ENCODE measurements around the gene IFITM1. TPM values are rescaled to one million over a fixed set of nuclear protein-coding genes. Genes with fewer than 3 reads are reported as not detected.

The IFITM1 gene
- total and polyA plus RNA-seq, 2 of the 4 experiments (the other 2 are of a cell fraction): 24.2 to 68.9 TPM

- H3K14ac ChIP-seq (replicated peaks; ENCODE audit: low read depth, low read length): no peak overlapping the region
- H3K4ac ChIP-seq (ENCODE audit: low read depth, low read length): no peak overlapping the region
- no peak overlapping the region for H2BK15ac ChIP-seq (ENCODE audit: low read depth, low read length)
- TF ChIP-seq RAD21 (IDR thresholded peaks at IDR 0.05; ENCODE audit: low read length) (no peak), POLR2A (IDR thresholded peaks at IDR 0.05; ENCODE audit: low read depth, low read length) (no peak), USF2 (IDR thresholded peaks at IDR 0.05; ENCODE audit: low read depth, low read length) (no peak)
- no peaks in the 10 kb centered on the region for H3K9me1 ChIP-seq (ENCODE audit: insufficient read depth, low read length)
- no peaks in the 10 kb centered on the region for H3K79me1 ChIP-seq (ENCODE audit: low read depth in 1 of 2, low read length in 2 of 2)
- H2BK120ac ChIP-seq (ENCODE audit: low read depth, low read length): no peak overlapping the region
- no peak overlapping the region for H3K56ac ChIP-seq (ENCODE audit: extremely low read depth, insufficient read depth, low read length)
- H2BK20ac ChIP-seq (ENCODE audit: low read depth, low read length): no peak overlapping the region
- DNase-seq: no peak
- H4K91ac ChIP-seq (ENCODE audit: insufficient read depth, low read depth, low read length): no peak overlapping the region
- dilution Hi-C loops (cut with HindIII; ENCODE audit: low sequenced_read_pairs, unreplicated experiment) (no loop called here), intact Hi-C loops (cut with micrococcal nuclease) (no loop called here), in situ Hi-C loops (cut with MboI; ENCODE audit: low sequenced_read_pairs) (no loop called here)
- no peak overlapping the region for H2AK9ac ChIP-seq (replicated peaks; ENCODE audit: low read depth, low read length, poor library complexity)
- no peak overlapping the region for H3K4me3 ChIP-seq (ENCODE audit: insufficient read depth, low read depth, low read length)
- no TSS peak for BruUV-seq (replicated peaks)
- 84% methylated on average over 8 of the region's 18 CpGs; no CpG with 5 or more reads in 1 of the 2 experiments for WGBS, 2 experiments (ENCODE audit: extremely low coverage in 2 of 2, insufficient read length in 1 of 2)
- H2AK5ac ChIP-seq (ENCODE audit: low read depth, low read length): no peak overlapping the region
- H3K27ac ChIP-seq (ENCODE audit: insufficient read depth, low read length): no peak overlapping the region
- no peak overlapping the region for H3K9ac ChIP-seq (ENCODE audit: low read depth, low read length)
- H2AFZ ChIP-seq (replicated peaks; ENCODE audit: low read length, poor library complexity): no peak overlapping the region
- H4K20me1 ChIP-seq (ENCODE audit: insufficient read depth, low read length): no peaks in the 10 kb centered on the region
- no peak for ATAC-seq (ENCODE audit: low read depth)
- ChIA-PET CTCF (no interaction called here), POLR2A (ENCODE audit: unreplicated experiment) (no interaction called here)
- H2BK5ac ChIP-seq (ENCODE audit: low read depth, low read length, poor library complexity, severe bottlenecking): no peak overlapping the region
- H3K18ac ChIP-seq (ENCODE audit: low read depth, low read length): no peak overlapping the region
- H3K4me2 ChIP-seq (ENCODE audit: low read depth, low read length): no peak overlapping the region
- H3K4me1 ChIP-seq (ENCODE audit: control insufficient read depth, insufficient read depth, low read length): no peaks in the 10 kb centered on the region
- H3K27me3 ChIP-seq (ENCODE audit: control insufficient read depth, insufficient read depth, low read length): peaks cover 24% of the 10 kb centered on the region
- H3K36me3 ChIP-seq (ENCODE audit: control insufficient read depth, insufficient read depth, low read length): no peaks in the 10 kb centered on the region
- no peaks in the 10 kb centered on the region for H3K9me3 ChIP-seq (ENCODE audit: control insufficient read depth, insufficient read depth, low read length)
- H3K23ac ChIP-seq (ENCODE audit: low read depth, low read length): no peak overlapping the region
- no peak overlapping the region for H4K5ac ChIP-seq (ENCODE audit: low read depth, low read length)
- H4K8ac ChIP-seq (ENCODE audit: low read depth in 2 of 2, low read length in 2 of 2): no peak overlapping the region
Measured at GRCh38 chr11:267491-267994, 46.3 kb upstream of the IFITM1 start.

Data from IMR-90 (cell line).